ENCODE results near the gene NLK. TPM values are rescaled to one million over a fixed set of nuclear protein-coding genes. Genes with fewer than 3 reads are reported as not detected.

Gene NLK
- polyA plus RNA-seq, 1 donor from 2014 or later, result 3.4 TPM

DNA sequence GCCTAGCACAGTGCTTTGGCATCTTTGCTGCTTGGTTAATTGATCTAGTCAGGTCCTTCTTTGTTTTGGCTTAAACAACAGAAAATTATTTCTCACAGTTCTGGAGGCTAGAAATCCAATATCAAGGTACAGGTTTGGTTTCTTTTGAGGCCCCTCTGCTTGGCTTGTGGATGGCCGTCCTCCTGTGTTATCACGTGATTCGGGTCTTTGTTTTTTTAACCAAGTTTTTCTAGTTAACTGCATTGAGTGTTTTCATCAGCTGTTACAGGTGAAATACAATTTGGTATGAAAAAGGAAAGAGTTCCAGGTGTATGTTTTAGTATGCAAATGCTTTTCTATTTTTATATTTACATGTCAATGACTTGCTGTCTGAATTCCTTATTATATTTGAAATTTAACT, 2.8 kb downstream of the NLK start:
- Mint-ChIP-seq H3K27ac (peak overlapping the region in 2 of 3 donors; percentile 44 to 77), H3K36me3 (peaks cover 8% of the 10 kb centered on the region), H3K27me3 (no peaks in the 10 kb centered on the region), H3K4me3 (peak overlapping the region; percentile 51 to 86 (median 82)), H3K4me1 (peaks cover 51 to 69% (median 59%) of the 10 kb centered on the region in 3 donors), H3K9me3 (no peaks in the 10 kb centered on the region)

DNA sequence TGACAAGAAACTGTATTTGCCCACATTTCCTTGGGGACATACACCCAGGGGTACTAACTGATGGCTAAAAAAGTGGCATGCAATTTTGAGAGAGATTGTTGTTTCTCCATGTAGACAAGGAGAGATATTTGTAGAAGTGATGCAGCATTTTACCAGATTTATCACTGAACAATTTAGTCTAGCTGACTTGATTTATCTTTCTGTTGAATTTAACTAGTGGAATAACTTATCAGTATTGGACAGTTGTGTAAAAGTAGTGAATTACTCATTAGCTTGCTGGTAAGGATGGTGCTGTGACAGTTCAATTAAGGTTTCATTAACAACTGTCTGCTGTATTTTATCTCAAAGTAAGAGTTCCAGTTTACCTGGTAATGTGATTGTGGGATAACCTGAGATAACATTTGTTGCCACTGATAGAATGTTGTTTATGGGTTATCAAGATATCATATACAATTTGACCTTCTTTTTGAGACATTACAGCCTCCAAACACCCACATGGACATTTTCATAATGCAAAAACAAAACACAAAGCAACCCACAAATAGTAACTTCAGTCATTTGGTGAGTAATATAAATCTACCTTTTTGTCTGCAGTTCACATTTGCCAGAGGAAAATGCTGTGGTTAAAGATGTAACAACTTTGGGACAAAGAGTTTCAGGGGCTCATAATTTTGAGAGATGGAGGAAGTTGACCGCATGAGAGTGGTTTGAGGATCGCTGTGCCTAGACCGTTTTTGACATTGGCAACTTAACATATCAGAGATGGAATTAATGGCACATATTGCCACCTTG, 3.8 kb downstream of the NLK start:
- peaks cover 54 to 69% (median 60%) of the 10 kb centered on the region in 3 donors for H3K4me1 Mint-ChIP-seq
- peak overlapping the region in 1 of 3 donors; percentile 77 for H3K27ac Mint-ChIP-seq
- no peaks in the 10 kb centered on the region for H3K27me3 Mint-ChIP-seq
- H3K4me3 Mint-ChIP-seq, result peak overlapping the region; percentile 74 to 86 (median 82)
- H3K9me3 Mint-ChIP-seq, result no peaks in the 10 kb centered on the region
- peaks cover 8% of the 10 kb centered on the region for H3K36me3 Mint-ChIP-seq

DNA sequence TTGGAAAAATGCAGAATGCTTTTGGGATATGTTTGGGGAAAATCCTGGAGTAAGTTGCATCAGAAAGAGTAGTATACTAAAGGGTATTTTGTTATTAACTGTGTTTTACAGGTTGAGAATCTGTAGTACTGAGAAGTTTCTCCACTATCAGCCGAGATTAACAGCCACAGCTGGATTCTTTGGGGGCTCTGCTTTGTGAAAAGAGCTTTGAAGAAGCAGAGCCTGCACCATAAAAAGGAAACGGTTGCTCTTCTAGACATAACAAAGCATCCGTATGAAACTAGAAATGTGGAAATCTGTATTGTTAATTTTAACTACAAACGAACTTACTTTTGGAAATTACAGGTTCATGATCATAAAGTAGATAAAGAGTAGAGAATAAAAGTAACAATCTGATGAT, 5.3 kb downstream of the NLK start:
- peaks cover 10% of the 10 kb centered on the region for H3K36me3 Mint-ChIP-seq
- peak overlapping the region in 1 of 4 donors; percentile 19 for H3K4me3 Mint-ChIP-seq
- peaks cover 54 to 69% (median 59%) of the 10 kb centered on the region in 3 donors for H3K4me1 Mint-ChIP-seq
- no peaks in the 10 kb centered on the region for H3K9me3 Mint-ChIP-seq
- H3K27ac Mint-ChIP-seq, result peak overlapping the region in 2 of 3 donors; percentile 16 to 26
- H3K27me3 Mint-ChIP-seq, result no peaks in the 10 kb centered on the region

DNA sequence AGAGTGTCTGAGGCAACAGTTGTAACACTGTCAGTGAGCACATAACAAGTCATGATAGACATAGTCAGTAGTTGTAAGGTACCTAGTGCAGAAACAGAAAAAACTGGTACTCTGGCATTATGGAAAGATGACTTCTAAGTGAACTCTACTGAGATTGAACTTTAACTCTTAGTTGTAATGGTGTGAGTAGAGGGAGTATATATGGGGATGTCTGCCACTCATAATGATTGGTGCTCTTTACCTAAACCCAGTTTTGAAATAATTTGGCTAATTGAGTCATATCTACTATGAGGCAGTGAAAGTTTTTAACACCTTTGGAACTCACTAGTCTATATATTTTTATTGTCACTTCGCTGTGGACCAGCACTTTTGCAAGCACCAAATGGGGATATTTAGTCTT, 6.6 kb downstream of the NLK start:
- Mint-ChIP-seq H3K4me1 (peaks cover 48 to 69% (median 63%) of the 10 kb centered on the region in 3 donors), H3K27me3 (no peaks in the 10 kb centered on the region), H3K4me3 (no peak overlapping the region), H3K36me3 (peaks cover 8% of the 10 kb centered on the region), H3K27ac (no peak overlapping the region), H3K9me3 (no peaks in the 10 kb centered on the region)

DNA sequence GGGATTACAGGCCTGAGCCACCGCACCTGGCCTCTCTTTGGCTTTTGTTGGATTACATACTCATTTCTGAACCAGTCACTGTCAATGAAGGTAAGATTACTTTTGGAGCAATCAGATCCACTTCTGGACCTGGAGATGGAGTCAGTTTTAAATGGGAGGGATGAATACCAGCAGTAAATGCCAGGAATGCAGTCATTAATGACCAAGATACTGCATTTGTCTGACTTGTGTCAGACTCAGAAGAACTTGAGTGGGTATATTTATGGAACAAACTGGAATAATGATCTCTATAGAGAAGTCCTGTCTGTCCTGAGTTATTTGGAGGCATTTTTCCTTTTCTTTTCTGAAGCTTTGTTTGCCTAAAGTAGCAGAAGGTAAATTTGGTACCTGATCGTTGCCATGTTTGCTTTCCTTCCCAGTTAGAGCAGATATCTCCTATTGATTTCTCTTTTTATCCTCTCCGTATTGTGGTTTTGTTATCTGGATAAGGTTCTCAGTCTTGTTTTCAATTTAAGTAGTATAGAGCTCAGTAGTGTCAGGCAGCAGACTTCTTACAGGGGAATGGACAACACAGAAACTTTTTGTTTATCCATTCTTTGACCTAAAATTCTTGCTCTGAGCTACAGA, 10.7 kb downstream of the NLK start:
- peak overlapping the region in 3 of 4 donors; percentile 0 to 49 (median 22) for H3K4me3 Mint-ChIP-seq
- H3K27me3 Mint-ChIP-seq, result no peaks in the 10 kb centered on the region
- H3K4me1 Mint-ChIP-seq, result peaks cover 45 to 56% (median 52%) of the 10 kb centered on the region in 3 donors
- H3K27ac Mint-ChIP-seq, result peak overlapping the region; percentile 6 to 15 (median 8)
- peaks cover 12% of the 10 kb centered on the region for H3K36me3 Mint-ChIP-seq
- no peaks in the 10 kb centered on the region for H3K9me3 Mint-ChIP-seq

DNA sequence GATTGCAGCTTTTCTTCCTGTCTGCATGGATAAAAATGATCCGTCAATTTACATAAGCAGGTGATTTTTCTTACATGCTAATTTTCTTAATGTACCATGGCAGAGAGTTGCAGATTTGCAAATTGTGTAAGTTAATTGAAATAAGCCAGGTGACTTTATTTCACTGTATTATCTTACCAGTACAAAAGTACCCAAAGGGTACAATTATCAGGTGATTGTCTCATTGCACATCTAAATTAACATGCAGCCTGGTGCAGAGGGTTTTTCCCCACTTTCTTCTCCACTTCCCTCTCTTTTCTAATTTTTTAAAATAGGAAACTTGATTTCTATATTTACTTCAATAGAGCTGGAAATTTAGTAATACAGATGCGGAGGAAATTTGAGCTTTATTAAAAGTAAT, 11.2 kb downstream of the NLK start:
- peak overlapping the region in 2 of 3 donors; percentile 8 to 15 for H3K27ac Mint-ChIP-seq
- H3K27me3 Mint-ChIP-seq, result no peaks in the 10 kb centered on the region
- no peaks in the 10 kb centered on the region for H3K9me3 Mint-ChIP-seq
- peaks cover 51 to 57% (median 53%) of the 10 kb centered on the region in 3 donors for H3K4me1 Mint-ChIP-seq
- H3K4me3 Mint-ChIP-seq, result peak overlapping the region in 2 of 4 donors; percentile 0 to 51
- peaks cover 12% of the 10 kb centered on the region for H3K36me3 Mint-ChIP-seq

DNA sequence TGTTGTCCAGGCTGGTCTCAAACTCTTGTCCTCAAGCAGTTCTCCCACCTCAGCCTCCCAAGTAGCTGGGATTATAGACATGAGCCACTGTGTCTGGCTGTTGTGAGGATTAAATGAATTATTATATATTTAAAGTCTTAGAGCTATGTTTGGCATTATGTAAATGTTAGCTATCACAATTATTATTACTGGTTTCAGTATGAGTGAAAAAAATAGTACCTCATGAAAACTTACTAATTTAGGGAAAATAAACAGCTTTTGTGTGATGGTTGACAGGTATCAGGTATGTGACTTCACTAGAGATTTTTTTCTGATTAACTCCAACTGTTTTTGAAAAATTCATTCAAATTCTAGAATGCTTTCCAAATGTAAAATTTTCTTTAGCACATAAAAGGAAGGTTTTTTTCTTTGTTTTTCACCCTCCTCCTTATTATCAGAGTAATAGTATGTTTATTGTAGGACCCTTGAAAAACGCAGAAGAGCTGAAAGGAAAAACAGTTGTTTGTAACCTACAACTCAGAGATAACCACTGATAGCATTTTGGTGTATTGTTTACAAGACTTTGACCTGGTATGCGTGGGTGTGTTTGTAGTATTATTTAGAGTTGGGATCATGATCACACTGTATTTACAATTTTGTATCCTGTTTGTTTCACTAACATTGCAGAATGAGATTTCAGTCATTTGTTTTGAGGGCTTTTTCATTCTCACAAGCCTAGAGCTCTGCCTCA, 13.2 kb downstream of the NLK start:
- Mint-ChIP-seq H3K27ac (peak overlapping the region in 2 of 3 donors; percentile 22 to 48), H3K36me3 (peaks cover 11% of the 10 kb centered on the region), H3K4me1 (peaks cover 41 to 50% (median 50%) of the 10 kb centered on the region in 3 donors), H3K4me3 (peak overlapping the region in 2 of 4 donors; percentile 23 to 42), H3K9me3 (no peaks in the 10 kb centered on the region), H3K27me3 (no peaks in the 10 kb centered on the region)

DNA sequence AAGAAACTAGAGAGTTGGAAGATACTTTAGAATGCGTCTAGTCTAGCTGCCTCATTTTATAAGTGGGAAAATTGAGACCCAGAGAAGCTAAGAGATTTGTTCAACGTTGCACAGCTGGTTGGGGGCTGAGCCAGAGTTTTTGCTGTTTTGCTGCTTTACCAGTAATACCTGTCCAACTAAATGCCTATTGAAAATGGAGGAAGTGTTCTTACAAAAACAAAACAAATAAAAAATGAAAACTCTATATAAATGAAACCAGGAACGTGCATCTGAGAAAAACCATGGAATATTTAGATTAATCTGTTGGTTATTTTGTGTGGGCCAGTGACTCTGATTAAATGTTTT, 13.8 kb downstream of the NLK start:
- H3K9me3 Mint-ChIP-seq, result no peaks in the 10 kb centered on the region

DNA sequence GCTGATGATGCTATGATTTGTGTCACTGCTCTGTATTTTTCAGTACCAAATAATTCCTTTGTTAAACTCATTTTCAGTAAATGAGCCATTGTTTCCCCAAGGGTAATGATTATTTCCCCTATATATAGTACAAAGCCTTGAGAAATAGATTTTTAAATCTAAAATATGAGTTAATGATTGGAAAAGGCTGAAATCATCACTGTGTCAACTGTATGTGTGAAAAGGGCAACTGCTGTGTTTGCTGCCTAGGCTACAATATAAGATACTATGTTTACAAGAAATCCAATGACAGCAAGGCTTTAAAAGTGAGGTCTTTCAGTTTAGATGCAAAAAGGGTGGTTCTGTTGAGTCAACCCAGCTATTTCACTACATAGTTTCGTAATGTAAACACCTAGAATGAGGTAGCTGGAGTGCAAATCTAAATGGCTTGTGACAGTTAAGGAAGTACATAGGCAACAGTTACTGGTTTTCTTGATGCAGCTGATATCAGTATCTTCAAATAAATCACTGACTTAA, 15.3 kb downstream of the NLK start:
- Mint-ChIP-seq H3K27me3 (no peaks in the 10 kb centered on the region), H3K4me1 (peaks cover 39 to 58% (median 44%) of the 10 kb centered on the region in 3 donors), H3K4me3 (peak overlapping the region in 1 of 4 donors; percentile 76), H3K9me3 (no peaks in the 10 kb centered on the region), H3K27ac (peak overlapping the region in 2 of 3 donors; percentile 15 to 30), H3K36me3 (peaks cover 9% of the 10 kb centered on the region)

More for the DNA sequence above, 13.8 kb downstream of the NLK start:
- Mint-ChIP-seq H3K4me1 (peaks cover 43 to 56% (median 50%) of the 10 kb centered on the region in 3 donors), H3K36me3 (peaks cover 11% of the 10 kb centered on the region), H3K27me3 (no peaks in the 10 kb centered on the region), H3K27ac (peak overlapping the region in 2 of 3 donors; percentile 22 to 48), H3K4me3 (peak overlapping the region in 2 of 4 donors; percentile 23 to 42)

DNA sequence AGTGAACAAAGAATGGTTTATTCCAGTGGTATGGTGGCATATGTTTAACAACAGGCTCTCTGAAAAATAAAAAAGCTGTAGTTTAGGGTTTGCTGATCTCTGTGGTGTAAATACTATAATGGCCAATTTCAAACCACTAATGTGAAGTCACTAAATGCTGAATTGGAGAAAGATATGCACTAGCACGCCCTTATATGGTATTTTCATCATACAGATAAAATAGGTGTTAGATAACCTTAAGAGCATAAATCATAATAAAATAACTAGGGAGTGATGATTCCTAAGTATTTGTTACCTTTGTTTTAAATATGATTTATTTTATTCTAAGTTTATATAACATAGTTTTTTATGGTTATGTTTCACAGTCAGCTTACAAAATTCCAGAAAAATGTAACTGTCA, 17.2 kb downstream of the NLK start:
- Mint-ChIP-seq H3K27me3 (no peaks in the 10 kb centered on the region), H3K4me1 (peaks cover 34 to 49% (median 37%) of the 10 kb centered on the region in 3 donors), H3K4me3 (no peak overlapping the region), H3K9me3 (no peaks in the 10 kb centered on the region), H3K36me3 (peaks cover 9% of the 10 kb centered on the region), H3K27ac (no peak overlapping the region)

DNA sequence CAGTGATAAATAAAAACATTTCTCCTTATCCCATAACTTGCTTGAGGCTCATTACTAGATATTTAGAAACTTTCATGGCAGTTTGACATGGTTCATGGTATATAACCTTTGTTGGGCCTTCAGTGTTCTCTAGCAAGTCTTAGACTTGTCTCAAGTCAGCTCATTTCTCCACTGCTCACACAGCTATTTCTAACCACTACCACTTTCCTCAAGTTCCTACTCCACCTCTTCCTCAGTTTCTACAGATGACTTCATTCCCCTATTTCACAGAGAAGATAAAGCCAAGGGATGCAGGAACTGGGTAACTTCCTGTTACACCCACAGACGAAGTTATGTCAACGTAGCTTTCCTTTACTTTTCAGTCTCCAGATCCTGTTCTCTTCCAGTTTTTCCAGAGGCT, 23.2 kb downstream of the NLK start:
- peaks cover 19 to 29% (median 24%) of the 10 kb centered on the region in 3 donors for H3K4me1 Mint-ChIP-seq
- H3K9me3 Mint-ChIP-seq, result peaks cover 0 to 2% (median 0%) of the 10 kb centered on the region in 3 donors
- peaks cover 4% of the 10 kb centered on the region for H3K36me3 Mint-ChIP-seq
- H3K27me3 Mint-ChIP-seq, result no peaks in the 10 kb centered on the region
- no peak overlapping the region for H3K27ac Mint-ChIP-seq
- no peak overlapping the region for H3K4me3 Mint-ChIP-seq

DNA sequence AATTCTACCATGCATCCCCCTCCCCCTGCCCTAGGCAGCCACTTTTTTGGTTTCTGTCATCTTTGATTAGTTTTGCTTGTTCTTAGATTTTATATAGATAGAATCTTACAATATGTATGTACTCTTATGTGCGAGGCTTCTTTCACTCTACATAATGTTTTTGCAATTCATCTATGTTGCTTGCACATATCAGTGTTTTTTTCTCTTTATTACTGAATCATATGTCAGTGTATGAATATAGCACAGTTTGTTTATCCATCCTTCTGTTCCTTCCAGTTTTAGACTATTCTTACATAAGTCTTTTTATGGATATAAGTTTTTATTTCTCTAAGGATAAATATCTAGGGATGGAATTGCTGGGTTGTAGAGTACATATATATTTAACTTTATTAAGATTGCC, 26.6 kb downstream of the NLK start:
- Mint-ChIP-seq H3K27ac (peak overlapping the region in 1 of 3 donors; percentile 11), H3K4me1 (peaks cover 34 to 48% (median 38%) of the 10 kb centered on the region in 3 donors), H3K4me3 (no peak overlapping the region), H3K9me3 (peaks cover 2 to 8% (median 3%) of the 10 kb centered on the region in 3 donors), H3K27me3 (no peaks in the 10 kb centered on the region), H3K36me3 (peaks cover 7% of the 10 kb centered on the region)

DNA sequence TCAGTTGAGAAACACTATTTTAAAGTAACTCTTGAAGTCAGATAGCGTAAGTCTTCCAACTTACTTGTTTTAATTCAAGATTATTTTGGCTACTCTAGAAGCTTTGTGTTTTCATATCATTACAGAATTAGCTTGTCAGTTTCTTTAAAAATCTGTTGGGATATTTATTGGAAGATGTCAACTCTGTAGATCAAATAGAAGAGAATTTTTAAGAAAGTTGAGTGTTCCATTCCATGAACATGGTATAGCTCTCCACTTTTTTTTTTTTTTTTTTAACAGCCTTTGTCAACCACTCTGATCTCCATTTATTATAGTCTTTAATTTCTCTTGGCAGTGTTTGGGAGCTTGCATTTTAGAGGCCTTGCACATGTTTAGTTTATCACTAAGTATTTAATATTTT, 28.7 kb downstream of the NLK start:
- Mint-ChIP-seq H3K36me3 (peaks cover 7% of the 10 kb centered on the region), H3K4me3 (peak overlapping the region in 3 of 4 donors; percentile 1 to 63 (median 5)), H3K4me1 (peaks cover 43 to 49% (median 48%) of the 10 kb centered on the region in 3 donors), H3K27ac (peak overlapping the region in 2 of 3 donors; percentile 12 to 66), H3K9me3 (peaks cover under 1 to 8% (median 3%) of the 10 kb centered on the region in 3 donors), H3K27me3 (no peaks in the 10 kb centered on the region)

DNA sequence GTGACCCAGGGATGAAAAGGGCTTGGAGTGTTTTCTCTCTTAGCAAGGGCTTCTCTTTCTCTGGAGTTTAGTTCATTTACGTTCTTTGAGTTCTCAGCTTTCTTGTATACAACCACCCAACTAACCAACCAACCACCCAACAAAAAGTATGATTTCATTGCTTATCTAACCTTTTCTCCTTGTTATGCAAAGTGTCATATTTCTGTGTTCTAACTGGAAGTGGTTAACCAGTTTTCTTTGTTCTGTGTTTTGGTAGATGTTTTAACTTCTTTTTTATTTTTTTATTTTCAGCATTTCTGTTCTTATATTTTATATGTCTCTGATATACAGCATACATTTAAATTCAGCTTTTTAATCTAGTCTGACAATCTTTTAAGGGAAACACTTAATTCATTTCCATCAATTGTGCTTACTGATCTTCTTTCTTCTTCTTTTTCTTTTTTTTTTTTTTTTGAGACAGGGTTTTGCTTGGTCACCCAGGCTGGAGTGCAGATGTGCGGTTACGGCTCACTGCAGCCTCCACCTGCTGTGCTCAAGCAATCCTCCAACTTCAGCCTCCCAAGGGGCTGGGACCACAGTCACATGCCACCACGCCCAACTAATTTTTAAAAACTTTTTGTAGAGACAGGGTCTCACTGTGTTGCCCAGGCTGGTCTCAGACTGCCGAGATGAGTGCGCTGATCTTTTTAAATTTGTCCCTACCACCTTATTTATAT, 29.6 kb downstream of the NLK start:
- Mint-ChIP-seq H3K27me3 (no peaks in the 10 kb centered on the region), H3K27ac (peak overlapping the region; percentile 60 to 87 (median 66)), H3K4me1 (peaks cover 49 to 55% (median 49%) of the 10 kb centered on the region in 3 donors), H3K9me3 (peaks cover 0 to 8% (median 3%) of the 10 kb centered on the region in 3 donors), H3K4me3 (peak overlapping the region in 3 of 4 donors; percentile 6 to 65 (median 63)), H3K36me3 (peaks cover 10% of the 10 kb centered on the region)

All from IgD-negative memory B cell (primary cell).